Measurements from ENCODE around the gene MAP3K5.
A peak's percentile ranks its signal among the peaks of the same experiment; 100 is the strongest.

The MAP3K5 gene

GRCh38 chr6:136779682-136780081 lies 12.6 kb downstream of the MAP3K5 start:
- no peak for TF ChIP-seq CTCF (IDR thresholded peaks at IDR 0.05; ENCODE audit: low read length, missing control alignments)
- no peak overlapping the region for H3K4me3 ChIP-seq (replicated peaks; ENCODE audit: low read depth, low read length)

GRCh38 chr6:136777651-136778050 lies 14.6 kb downstream of the MAP3K5 start:
- no peak for TF ChIP-seq CTCF (IDR thresholded peaks at IDR 0.05; ENCODE audit: low read length, missing control alignments)
- H3K4me3 ChIP-seq (replicated peaks; ENCODE audit: low read depth, low read length): no peak overlapping the region
- no peak for DNase-seq (ENCODE audit: low read depth)

More at GRCh38 chr6:136779682-136780081, 12.6 kb downstream of the MAP3K5 start:
- no peak for DNase-seq (ENCODE audit: low read depth)

DNA sequence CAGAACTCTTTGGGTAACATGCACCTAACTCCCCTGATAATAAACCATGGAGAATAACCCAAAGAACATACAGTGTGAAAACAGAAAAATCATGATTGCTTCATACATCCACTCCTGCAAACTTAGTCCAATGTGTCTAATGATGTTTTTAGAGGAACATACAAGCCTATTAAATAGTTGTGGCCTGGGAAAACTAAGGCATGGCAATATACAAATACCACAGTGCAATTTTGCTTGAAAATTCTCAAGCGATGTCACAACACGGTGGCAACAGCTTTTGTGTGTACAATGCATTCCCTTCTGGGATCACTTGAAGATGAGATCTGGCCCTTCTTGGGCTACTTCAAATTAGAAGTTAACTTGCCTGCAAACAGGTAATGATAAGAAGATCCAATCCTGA lies 16.7 kb downstream of the MAP3K5 start:
- H3K4me3 ChIP-seq (replicated peaks; ENCODE audit: low read depth, low read length): no peak overlapping the region
- DNase-seq (ENCODE audit: low read depth): peak; percentile 33
- no peak for TF ChIP-seq CTCF (IDR thresholded peaks at IDR 0.05; ENCODE audit: low read length, missing control alignments)

DNA sequence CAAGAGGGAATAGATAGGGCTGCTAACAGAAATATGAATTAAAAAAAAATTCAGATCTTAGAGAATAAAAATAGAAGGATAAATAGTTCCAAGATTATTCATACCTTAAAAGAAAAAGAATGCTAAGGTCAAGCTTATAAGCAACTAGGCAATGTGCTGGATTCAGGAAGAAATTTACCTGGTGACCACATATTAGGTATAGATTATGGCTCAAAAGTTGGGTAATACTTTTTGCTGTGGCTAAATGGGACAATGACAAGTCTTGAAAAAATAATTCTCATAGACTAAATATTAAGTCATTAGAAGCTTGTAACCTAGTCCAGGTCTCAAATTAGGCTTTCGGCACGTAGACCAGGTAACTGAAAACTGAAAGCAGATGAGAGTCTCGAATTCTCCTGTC lies 17.2 kb downstream of the MAP3K5 start:
- no peak for TF ChIP-seq CTCF (IDR thresholded peaks at IDR 0.05; ENCODE audit: low read length, missing control alignments)
- no peak for DNase-seq (ENCODE audit: low read depth)
- no peak overlapping the region for H3K4me3 ChIP-seq (replicated peaks; ENCODE audit: low read depth, low read length)

DNA sequence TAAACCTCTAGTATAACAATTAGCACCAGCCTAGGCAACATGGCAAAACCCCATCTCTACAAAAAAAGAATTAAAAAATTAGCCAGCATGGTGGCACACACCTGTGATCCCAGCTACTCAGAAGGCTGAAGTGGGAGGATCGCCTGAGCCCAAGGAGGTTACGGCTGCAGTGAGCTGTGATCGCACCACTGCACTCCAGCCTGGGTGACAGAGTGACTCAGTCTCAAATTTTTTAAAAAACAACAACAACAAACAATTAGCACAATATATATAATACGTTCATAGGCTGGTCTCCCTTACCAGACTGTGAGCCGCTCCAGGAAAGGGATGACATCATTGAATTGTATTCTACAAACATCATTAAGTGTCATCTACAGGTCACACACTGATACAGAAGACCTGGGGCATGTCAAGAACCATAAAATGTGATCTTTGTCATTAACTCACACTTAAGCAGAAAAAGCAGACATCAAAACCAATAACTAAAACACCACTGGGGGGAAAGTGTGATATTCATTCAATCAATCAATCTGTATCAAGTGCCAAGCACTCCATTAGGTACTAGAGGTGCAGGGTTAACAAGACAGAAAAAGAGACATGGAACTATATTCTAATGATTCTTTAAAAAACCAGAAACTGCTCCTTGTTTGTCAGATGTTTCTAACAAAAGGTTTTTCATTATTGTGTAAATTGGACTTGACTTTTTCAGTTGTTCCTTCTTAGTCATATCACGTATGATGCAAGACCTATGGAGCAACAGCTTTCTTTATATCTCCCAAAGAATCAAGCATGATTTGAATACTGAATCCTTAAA lies 17.8 kb downstream of the MAP3K5 start:
- no peak for TF ChIP-seq CTCF (IDR thresholded peaks at IDR 0.05; ENCODE audit: low read length, missing control alignments)
- peak; percentile 86 for DNase-seq (ENCODE audit: low read depth)
- H3K4me3 ChIP-seq (replicated peaks; ENCODE audit: low read depth, low read length): no peak overlapping the region

DNA sequence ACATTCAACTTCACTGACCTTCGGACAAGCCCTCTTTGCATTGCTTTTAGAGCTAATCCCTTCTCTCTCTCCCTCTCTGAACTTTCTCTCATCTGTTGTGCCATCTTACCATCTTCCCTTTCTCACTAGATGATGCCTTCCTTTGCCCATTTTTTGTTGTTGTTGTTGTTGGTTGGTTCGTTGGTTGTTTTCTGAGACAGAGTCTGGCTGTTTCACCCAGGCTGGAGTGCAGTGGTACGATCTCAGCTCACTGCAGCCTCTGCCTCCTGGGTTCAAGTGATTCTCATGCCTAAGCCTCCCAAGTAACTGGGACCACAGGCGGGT lies 18.8 kb downstream of the MAP3K5 start:
- no peak for TF ChIP-seq CTCF (IDR thresholded peaks at IDR 0.05; ENCODE audit: low read length, missing control alignments)
- H3K4me3 ChIP-seq (replicated peaks; ENCODE audit: low read depth, low read length): no peak overlapping the region
- DNase-seq (ENCODE audit: low read depth): no peak
